ENCODE data around the gene CHD5. TPM values are rescaled to one million over a fixed set of nuclear protein-coding genes. Genes with fewer than 3 reads are reported as not detected.

The CHD5 gene
- total RNA-seq, 1 experiment from 2014 or later: 6.1 TPM

- H3K79me2 ChIP-seq (ENCODE audit: insufficient read depth, low read length): no peaks in the 10 kb centered on the region
- no peak overlapping the region for H3K27ac ChIP-seq (ENCODE audit: low read depth, low read length)
- H3K4me1 ChIP-seq (ENCODE audit: control insufficient read depth in 1 of 2, insufficient read depth in 2 of 2, low read length in 2 of 2): no peaks in the 10 kb centered on the region
- intact Hi-C loops (cut with micrococcal nuclease): loop anchor here (1.0 kb wide), 1 partner anchor 62 kb away; no protein-coding TSS in a partner anchor
- POLR2A ChIA-PET: no interaction called here
- H3K4me2 ChIP-seq (ENCODE audit: low read length): no peak overlapping the region
- H3K9me3 ChIP-seq (ENCODE audit: control insufficient read depth in 1 of 2, insufficient read depth in 1 of 2, low read depth in 1 of 2, low read length in 2 of 2): no peaks in the 10 kb centered on the region
- TF ChIP-seq SIN3A (IDR thresholded peaks at IDR 0.05; ENCODE audit: low read depth): no peak
- CTCF ChIA-PET: interaction anchor here (1.1 kb wide), 1 partner anchor 15 kb away, joined by 3 read pairs; no protein-coding TSS in a partner anchor
- DNase-seq (ENCODE audit: low read depth, low spot score) (no peak), ATAC-seq (no peak)
- H3K27me3 ChIP-seq (ENCODE audit: insufficient read depth, low read length): no peaks in the 10 kb centered on the region
- no peaks in the 10 kb centered on the region for H3K36me3 ChIP-seq (ENCODE audit: control insufficient read depth in 1 of 2, insufficient read depth in 2 of 2, low read length in 2 of 2)
- H3K9ac ChIP-seq (ENCODE audit: low read length): no peak overlapping the region
- BruUV-seq (replicated peaks): no TSS peak
- no peak overlapping the region for H2AFZ ChIP-seq (ENCODE audit: low read depth, low read length, poor library complexity, severe bottlenecking)
- H3K9me2 ChIP-seq (ENCODE audit: insufficient read depth): no peaks in the 10 kb centered on the region
- H4K20me1 ChIP-seq (ENCODE audit: insufficient read depth): no peaks in the 10 kb centered on the region
- RAD21 ChIA-PET (ENCODE audit: low non-redundant PET in 1 of 2, low total read pairs in 2 of 2, uncharacterized antibody in 2 of 2, unreplicated experiment in 2 of 2): no interaction called here
- no peak overlapping the region for H3K4me3 ChIP-seq (replicated peaks in 1 of 2; ENCODE audit: low read depth in 1 of 2, low read length in 2 of 2)
Observed at GRCh38 chr1:6170742-6171201, 9.3 kb downstream of the CHD5 start.

- H3K9me2 ChIP-seq (ENCODE audit: insufficient read depth): no peaks in the 10 kb centered on the region
- no peak for TF ChIP-seq CTCF (IDR thresholded peaks at IDR 0.05 in 2 of 3, conservative IDR thresholded peaks at IDR 0.05 in 1 of 3; ENCODE audit: borderline replicate concordance in 1 of 3, insufficient read depth in 1 of 3, low read depth in 2 of 3, low read length in 2 of 3)
- no peak for TF ChIP-seq CBX3 (IDR thresholded peaks at IDR 0.05; ENCODE audit: low read depth)
- no peak for TF ChIP-seq SP1 (IDR thresholded peaks at IDR 0.05; ENCODE audit: low read depth)
- no peak for TF ChIP-seq ZNF274 (IDR thresholded peaks at IDR 0.05; ENCODE audit: low read depth, low read length)
- no peak for TF ChIP-seq MAX (IDR thresholded peaks at IDR 0.05)
- no peak for TF ChIP-seq ATF3 (IDR thresholded peaks at IDR 0.05)
- no peak for TF ChIP-seq ELF1 (IDR thresholded peaks at IDR 0.05; ENCODE audit: borderline replicate concordance, low read depth)
- TF ChIP-seq SIN3A (IDR thresholded peaks at IDR 0.05; ENCODE audit: low read depth): no peak
- no peak for TF ChIP-seq TCF7L2 (IDR thresholded peaks at IDR 0.05; ENCODE audit: borderline replicate concordance, extremely low read depth, insufficient read depth, insufficient read length)
- no peak for TF ChIP-seq CEBPB (IDR thresholded peaks at IDR 0.05; ENCODE audit: low read depth)
- TF ChIP-seq POLR2AphosphoS5 (IDR thresholded peaks at IDR 0.05; ENCODE audit: low read depth, low read length): no peak
- no peak for TF ChIP-seq YY1 (IDR thresholded peaks at IDR 0.05; ENCODE audit: extremely low read depth, insufficient replicate concordance, low read depth, low read length)
- TF ChIP-seq JUND (IDR thresholded peaks at IDR 0.05): no peak
- TF ChIP-seq EZH2phosphoT487 (IDR thresholded peaks at IDR 0.05; ENCODE audit: borderline replicate concordance): no peak
- ChIA-PET RAD21 (ENCODE audit: low non-redundant PET in 1 of 2, low total read pairs in 2 of 2, uncharacterized antibody in 2 of 2, unreplicated experiment in 2 of 2) (no interaction called here), POLR2A (no interaction called here), CTCF (no interaction called here)
- H3K79me2 ChIP-seq (ENCODE audit: insufficient read depth, low read length): no peaks in the 10 kb centered on the region
- H3K27ac ChIP-seq (ENCODE audit: low read depth, low read length): no peak overlapping the region
- no TSS peak for BruUV-seq (replicated peaks)
- H3K9me3 ChIP-seq (ENCODE audit: control insufficient read depth in 1 of 2, insufficient read depth in 1 of 2, low read depth in 1 of 2, low read length in 2 of 2): no peaks in the 10 kb centered on the region
- no peaks in the 10 kb centered on the region for H3K4me1 ChIP-seq (ENCODE audit: control insufficient read depth in 1 of 2, insufficient read depth in 2 of 2, low read length in 2 of 2)
- H3K9ac ChIP-seq (ENCODE audit: low read length): no peak overlapping the region
- DNase-seq (ENCODE audit: low read depth, low spot score) (no peak), ATAC-seq (no peak)
- no peak overlapping the region for H3K4me3 ChIP-seq (replicated peaks in 1 of 2; ENCODE audit: low read depth in 1 of 2, low read length in 2 of 2)
- intact Hi-C loops (cut with micrococcal nuclease): no loop called here
- H3K27me3 ChIP-seq (ENCODE audit: insufficient read depth, low read length): no peaks in the 10 kb centered on the region
- H2AFZ ChIP-seq (ENCODE audit: low read depth, low read length, poor library complexity, severe bottlenecking): no peak overlapping the region
- no peak overlapping the region for H3K4me2 ChIP-seq (ENCODE audit: low read length)
- H4K20me1 ChIP-seq (ENCODE audit: insufficient read depth): no peaks in the 10 kb centered on the region
- H3K36me3 ChIP-seq (ENCODE audit: control insufficient read depth in 1 of 2, insufficient read depth in 2 of 2, low read length in 2 of 2): no peaks in the 10 kb centered on the region
Observed at GRCh38 chr1:6170116-6170741, 9.9 kb downstream of the CHD5 start.
